ENCODE data around the gene TUBGCP2. TPM values are rescaled to one million over a fixed set of nuclear protein-coding genes. Genes with fewer than 3 reads are reported as not detected.

The TUBGCP2 gene
- total and polyA plus RNA-seq, 3 donors from 2014 or later, result 76.0 to 101 (median 84.3) TPM

- intact Hi-C loops (cut with DNase I; ENCODE audit: low total_unique reads), result no loop called here
- TF ChIP-seq POLR2A (IDR thresholded peaks at IDR 0.05) (no peak), CTCF (IDR thresholded peaks at IDR 0.05) (no peak)
- Histone ChIP-seq H3K9me3 (no peaks in the 10 kb centered on the region), H3K4me3 (peak overlapping the region in 1 of 2 donors; percentile 99), H3K27me3 (no peaks in the 10 kb centered on the region), H3K36me3 (ENCODE audit: low read depth, missing control alignments) (no peaks in the 10 kb centered on the region), H3K27ac (peak overlapping the region in 1 of 2 donors; percentile 95), H3K4me1 (peaks cover 20% of the 10 kb centered on the region)
- DNase-seq, result no peak
- WGBS, 2 donors, result 62 to 75% methylated on average over 13 to 33 of the region's 33 CpGs
Observed at GRCh38 chr10:133309720-133310398, 1.2 kb upstream of the TUBGCP2 start.

- peak overlapping the region; percentile 87 to 95 for H3K27ac ChIP-seq
- intact Hi-C loops (cut with DNase I; ENCODE audit: low total_unique reads), result no loop called here
- peak; percentile 95 for DNase-seq
- H3K27me3 ChIP-seq, result no peaks in the 10 kb centered on the region
- peak overlapping the region; percentile 99 to 100 for H3K4me3 ChIP-seq
- H3K4me1 ChIP-seq, result peaks cover 21% of the 10 kb centered on the region
- H3K9me3 ChIP-seq, result no peaks in the 10 kb centered on the region
- TF ChIP-seq POLR2A (IDR thresholded peaks at IDR 0.05) (no peak), CTCF (IDR thresholded peaks at IDR 0.05) (no peak)
- 4 to 29% methylated on average over 17 to 34 of the region's 46 CpGs for WGBS, 2 donors
- no peaks in the 10 kb centered on the region for H3K36me3 ChIP-seq (ENCODE audit: low read depth, missing control alignments)
Observed at GRCh38 chr10:133309100-133309719, 538 bp upstream of the TUBGCP2 start.

- TF ChIP-seq POLR2A (IDR thresholded peaks at IDR 0.05) (no peak), CTCF (IDR thresholded peaks at IDR 0.05) (peak; percentile 61 to 77 (median 63))
- no peaks in the 10 kb centered on the region for H3K36me3 ChIP-seq (ENCODE audit: low read depth, missing control alignments)
- peak overlapping the region; percentile 87 to 95 for H3K27ac ChIP-seq
- H3K27me3 ChIP-seq, result no peaks in the 10 kb centered on the region
- peak; percentile 93 for DNase-seq
- H3K4me1 ChIP-seq, result peaks cover 21% of the 10 kb centered on the region
- no peaks in the 10 kb centered on the region for H3K9me3 ChIP-seq
- H3K4me3 ChIP-seq, result peak overlapping the region; percentile 99 to 100
- 2 to 4% methylated on average over 24 to 25 of the region's 25 CpGs for WGBS, 2 donors
- intact Hi-C loops (cut with DNase I; ENCODE audit: low total_unique reads), result no loop called here
Observed at GRCh38 chr10:133307776-133308420, 774 bp downstream of the TUBGCP2 start.

- intact Hi-C loops (cut with DNase I; ENCODE audit: low total_unique reads), result no loop called here
- H3K36me3 ChIP-seq (ENCODE audit: low read depth, missing control alignments), result no peaks in the 10 kb centered on the region
- no peak overlapping the region for H3K27ac ChIP-seq
- TF ChIP-seq CTCF (IDR thresholded peaks at IDR 0.05) (no peak), POLR2A (IDR thresholded peaks at IDR 0.05) (no peak)
- no peak for DNase-seq
- H3K4me3 ChIP-seq, result no peak overlapping the region
- peaks cover 21% of the 10 kb centered on the region for H3K4me1 ChIP-seq
- no peaks in the 10 kb centered on the region for H3K9me3 ChIP-seq
- no peaks in the 10 kb centered on the region for H3K27me3 ChIP-seq
- 80 to 81% methylated on average over 17 of the region's 17 CpGs for WGBS, 2 donors
Observed at GRCh38 chr10:133306941-133307379, 1.7 kb downstream of the TUBGCP2 start.

Measured in testis (tissue), 3 donors.